ENCODE measurements around the gene WEE2. TPM values are rescaled to one million over a fixed set of nuclear protein-coding genes. Genes with fewer than 3 reads are reported as not detected.
A peak's percentile ranks its signal among the peaks of the same experiment; 100 is the strongest.

WEE2 gene
- total RNA-seq, 2 donors from 2014 or later, result not detected

DNA sequence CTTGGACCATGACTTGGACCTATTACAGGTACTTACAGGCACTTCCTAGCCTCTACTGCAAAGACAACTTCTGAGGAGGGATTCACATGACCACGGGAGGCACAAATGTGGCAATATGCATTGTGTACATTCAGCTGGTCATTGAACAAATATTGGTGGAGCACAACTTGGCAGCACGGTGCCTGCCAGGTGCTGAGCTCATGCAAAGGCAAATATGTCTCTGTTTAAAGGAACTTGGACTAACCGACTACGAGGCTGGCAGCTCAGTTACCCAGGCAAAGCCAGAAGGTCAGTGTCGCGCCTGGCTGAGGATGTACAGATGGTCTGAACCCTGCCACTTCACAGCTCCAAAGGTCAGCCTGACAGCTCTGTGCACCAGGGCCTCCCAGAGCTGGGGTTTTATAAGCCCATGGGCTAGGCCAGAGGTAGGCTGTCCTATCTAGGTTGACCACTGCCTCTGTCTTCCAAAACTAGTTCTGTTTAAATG, 12.3 kb upstream of the WEE2 start:
- Histone ChIP-seq H3K27me3 (no peaks in the 10 kb centered on the region), H3K27ac (peak overlapping the region in 3 of 4 donors; percentile 17 to 53 (median 43)), H3K36me3 (replicated peaks in 1 of 2; ENCODE audit: insufficient read depth in 1 of 2, low read depth in 2 of 2) (no peaks in the 10 kb centered on the region), H3K9me3 (no peaks in the 10 kb centered on the region), H3K4me1 (peaks cover 58% of the 10 kb centered on the region), H3K4me3 (no peak overlapping the region)
- DNase-seq (peak; percentile 60 to 80 (median 74)), ATAC-seq (peak; percentile 84)
- TF ChIP-seq, protein P1, sequence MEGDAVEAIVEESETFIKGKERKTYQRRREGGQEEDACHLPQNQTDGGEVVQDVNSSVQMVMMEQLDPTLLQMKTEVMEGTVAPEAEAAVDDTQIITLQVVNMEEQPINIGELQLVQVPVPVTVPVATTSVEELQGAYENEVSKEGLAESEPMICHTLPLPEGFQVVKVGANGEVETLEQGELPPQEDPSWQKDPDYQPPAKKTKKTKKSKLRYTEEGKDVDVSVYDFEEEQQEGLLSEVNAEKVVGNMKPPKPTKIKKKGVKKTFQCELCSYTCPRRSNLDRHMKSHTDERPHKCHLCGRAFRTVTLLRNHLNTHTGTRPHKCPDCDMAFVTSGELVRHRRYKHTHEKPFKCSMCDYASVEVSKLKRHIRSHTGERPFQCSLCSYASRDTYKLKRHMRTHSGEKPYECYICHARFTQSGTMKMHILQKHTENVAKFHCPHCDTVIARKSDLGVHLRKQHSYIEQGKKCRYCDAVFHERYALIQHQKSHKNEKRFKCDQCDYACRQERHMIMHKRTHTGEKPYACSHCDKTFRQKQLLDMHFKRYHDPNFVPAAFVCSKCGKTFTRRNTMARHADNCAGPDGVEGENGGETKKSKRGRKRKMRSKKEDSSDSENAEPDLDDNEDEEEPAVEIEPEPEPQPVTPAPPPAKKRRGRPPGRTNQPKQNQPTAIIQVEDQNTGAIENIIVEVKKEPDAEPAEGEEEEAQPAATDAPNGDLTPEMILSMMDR (IDR thresholded peaks at IDR 0.05), result no peak
- no peak for TF ChIP-seq POLR2A (IDR thresholded peaks at IDR 0.05)
- 13 to 31% methylated on average over 6 of the region's 6 CpGs for WGBS, 2 donors
- intact Hi-C loops (cut with DNase I), result no loop called here

DNA sequence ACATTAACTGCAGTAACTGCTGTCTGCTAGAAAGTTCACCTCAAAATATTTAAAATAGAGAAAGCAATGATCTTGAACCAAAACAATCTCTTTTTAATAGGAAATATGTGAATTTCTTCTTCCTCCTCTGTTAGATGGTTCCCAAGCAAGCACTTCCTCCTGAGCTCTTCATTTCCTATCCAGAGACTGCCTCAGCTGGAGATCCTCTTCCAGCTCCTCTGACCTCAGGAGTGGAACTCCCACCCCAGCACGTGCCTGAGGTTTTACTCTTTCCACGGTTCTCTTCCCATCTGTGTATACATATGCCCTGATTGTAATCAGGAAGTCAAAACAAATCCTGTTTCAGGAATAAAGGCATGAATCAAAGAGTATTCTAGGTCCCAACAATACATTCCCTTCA, 11.8 kb upstream of the WEE2 start:
- ATAC-seq, result no peak
- Histone ChIP-seq H3K36me3 (replicated peaks in 1 of 2; ENCODE audit: insufficient read depth in 1 of 2, low read depth in 2 of 2) (no peaks in the 10 kb centered on the region), H3K4me3 (no peak overlapping the region), H3K4me1 (peaks cover 60% of the 10 kb centered on the region), H3K27ac (peak overlapping the region in 3 of 4 donors; percentile 19 to 53 (median 43)), H3K9me3 (no peaks in the 10 kb centered on the region), H3K27me3 (no peaks in the 10 kb centered on the region)
- no peak for DNase-seq
- 19 to 20% methylated on average over 2 of the region's 2 CpGs for WGBS, 2 donors
- intact Hi-C loops (cut with DNase I), result no loop called here
- TF ChIP-seq, protein P1 (IDR thresholded peaks at IDR 0.05), result no peak
- TF ChIP-seq POLR2A (IDR thresholded peaks at IDR 0.05), result no peak

DNA sequence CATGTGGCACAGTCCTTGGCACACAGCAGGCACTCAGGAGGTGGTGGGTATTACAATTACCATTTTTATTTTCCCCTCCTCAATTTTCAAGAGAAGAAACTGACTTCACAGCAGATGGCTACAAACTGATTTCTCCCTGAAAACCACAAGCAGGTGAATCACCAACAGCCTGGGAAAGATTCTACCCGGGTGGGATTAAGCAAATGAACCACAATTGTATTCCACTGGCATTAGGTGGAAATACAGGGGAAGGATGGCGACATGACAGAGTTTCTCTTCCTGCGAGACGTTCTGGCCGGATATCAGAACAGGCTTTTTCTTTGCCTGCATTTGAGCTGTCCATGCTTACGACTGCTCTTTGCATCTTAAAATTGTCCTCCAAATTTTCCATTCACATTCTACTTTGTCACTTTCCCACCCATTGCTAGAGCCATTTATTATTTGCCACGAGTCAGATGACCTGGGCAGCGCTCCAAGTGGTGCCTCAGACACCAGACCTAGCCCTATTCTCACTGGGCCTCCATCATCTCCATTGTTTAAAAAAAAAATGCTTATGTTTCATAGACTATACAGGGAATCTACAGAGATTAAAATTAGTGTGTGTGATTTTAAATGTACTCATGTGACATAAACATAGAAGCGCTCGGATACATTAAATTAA, 10.8 kb upstream of the WEE2 start:
- no peaks in the 10 kb centered on the region for H3K27me3 ChIP-seq
- peak in 2 of 4 donors; percentile 45 to 54 for DNase-seq
- H3K4me3 ChIP-seq, result no peak overlapping the region
- H3K4me1 ChIP-seq, result peaks cover 60% of the 10 kb centered on the region
- peak overlapping the region in 2 of 4 donors; percentile 19 to 43 for H3K27ac ChIP-seq
- no peak for ATAC-seq
- no peaks in the 10 kb centered on the region for H3K9me3 ChIP-seq
- H3K36me3 ChIP-seq (replicated peaks in 1 of 2; ENCODE audit: insufficient read depth in 1 of 2, low read depth in 2 of 2), result no peaks in the 10 kb centered on the region
- 69 to 71% methylated on average over 10 of the region's 10 CpGs for WGBS, 2 donors
- intact Hi-C loops (cut with DNase I), result no loop called here
- TF ChIP-seq, protein P1 (IDR thresholded peaks at IDR 0.05), result no peak
- TF ChIP-seq POLR2A (IDR thresholded peaks at IDR 0.05), result no peak

DNA sequence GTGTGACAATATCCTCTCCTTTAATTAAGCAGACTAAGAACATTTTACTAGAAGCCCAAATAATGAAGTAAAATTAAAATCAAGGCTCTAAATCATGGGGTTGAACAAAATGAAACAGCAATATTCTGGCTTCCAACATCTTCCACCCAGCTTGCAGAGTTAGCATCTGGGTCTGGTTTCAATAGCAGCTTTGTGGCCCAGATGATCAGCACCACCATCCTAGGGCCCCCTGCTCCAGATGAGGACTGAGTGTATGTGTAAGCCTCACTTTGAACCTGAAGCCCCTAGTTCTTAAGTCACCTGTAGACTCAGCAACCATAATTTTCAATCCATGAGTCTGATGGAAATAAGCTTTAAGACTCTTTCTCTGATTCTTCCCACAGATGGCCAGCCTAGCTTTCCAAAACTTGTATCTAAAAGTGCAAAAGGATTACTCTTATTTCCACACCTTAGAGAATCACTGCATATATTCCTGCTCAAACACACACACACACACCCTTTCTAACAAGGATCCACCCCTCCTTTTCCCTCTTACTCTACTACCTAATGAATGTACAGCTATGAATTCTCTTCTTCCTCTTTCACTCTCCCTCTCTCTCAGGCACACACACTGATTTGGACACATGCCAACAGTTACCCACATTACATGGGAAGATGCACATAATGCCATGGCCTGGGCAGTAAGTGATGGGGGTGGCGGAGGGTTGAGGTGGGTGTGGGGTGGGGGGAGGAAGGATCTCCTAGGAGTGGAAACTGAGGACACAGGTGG, 9.7 kb upstream of the WEE2 start:
- intact Hi-C loops (cut with DNase I), result no loop called here
- DNase-seq (peak in 1 of 4 donors; percentile 14), ATAC-seq (no peak)
- H3K4me1 ChIP-seq, result peaks cover 68% of the 10 kb centered on the region
- H3K4me3 ChIP-seq, result no peak overlapping the region
- no peaks in the 10 kb centered on the region for H3K36me3 ChIP-seq (replicated peaks in 1 of 2; ENCODE audit: insufficient read depth in 1 of 2, low read depth in 2 of 2)
- no peaks in the 10 kb centered on the region for H3K27me3 ChIP-seq
- 85 to 89% methylated on average over 1 of the region's 1 CpG for WGBS, 2 donors
- peak overlapping the region in 1 of 4 donors; percentile 2 for H3K27ac ChIP-seq
- TF ChIP-seq, protein P1 (IDR thresholded peaks at IDR 0.05), result no peak
- H3K9me3 ChIP-seq, result no peaks in the 10 kb centered on the region
